Naive thymus-derived CD4-positive, alpha-beta T cell (primary cell): ENCODE results near the gene FCN3. TPM values are rescaled to one million over a fixed set of nuclear protein-coding genes. Genes with fewer than 3 reads are reported as not detected.
A peak's percentile ranks its signal among the peaks of the same experiment; 100 is the strongest.

Experiments used
- ATAC-seq: fragments of 150-1000 bp; cut with Tn5 transposase; 2 replicates; pipeline ENCODE4 v1.10.0; 2021; ENCODE audit warnings: mild to moderate bottlenecking, moderate library complexity
- CTCF ChIA-PET: fragments of 350-600 bp; sonication (Branson Sonifier 250); formaldehyde crosslinking; loops from one replicate; lab custom pipeline; 2021; ENCODE audit warnings: antibody characterized with exemption; lab: Charles Lee
- POLR2A ChIA-PET: fragments of 350-600 bp; sonication (Branson Sonifier 250); formaldehyde crosslinking; loops from one replicate; lab custom pipeline; 2021; ENCODE audit warnings: antibody characterized with exemption, inconsistent platforms; lab: Charles Lee
- DNase-seq, 9 donors: peaks; one replicate each; pipeline versions ENCODE4 v3.0.0 to v3.0.0-alpha.2; 2020 to 2022; ENCODE audit warnings: mixed read lengths in 1 of 9
- H3K27ac ChIP-seq: one replicate; pipeline ENCODE4 v1.7.0; 2013; ENCODE audit warnings: mild to moderate bottlenecking, low read depth, low read length, moderate library complexity
- H3K27me3 ChIP-seq, 2 donors: one replicate each; pipeline ENCODE4 v1.7.0; 2013; ENCODE audit warnings: low read length in 2 of 2, mild to moderate bottlenecking in 2 of 2, moderate library complexity in 2 of 2; ENCODE audit not compliant: control insufficient read depth in 2 of 2, insufficient read depth in 2 of 2
- H3K36me3 ChIP-seq, 3 experiments: 1 replicate in 2 of 3; 2 replicates in 1 of 3; pipeline ENCODE4 v1.7.0; 2013; ENCODE audit warnings: low read length in 3 of 3, mild to moderate bottlenecking in 3 of 3, moderate library complexity in 1 of 3; ENCODE audit not compliant: insufficient read depth in 3 of 3, control insufficient read depth in 2 of 3
- H3K4me1 ChIP-seq, 2 donors: one replicate each; pipeline ENCODE4 v1.7.0; 2013; ENCODE audit warnings: low read length in 2 of 2, mild to moderate bottlenecking in 2 of 2, moderate library complexity in 1 of 2; ENCODE audit not compliant: control insufficient read depth in 2 of 2, insufficient read depth in 2 of 2
- H3K4me3 ChIP-seq: 2 replicates; pipeline ENCODE4 v1.7.0; 2013; ENCODE audit warnings: mild to moderate bottlenecking, low read length
- H3K9me3 ChIP-seq, 3 experiments: 1 replicate in 2 of 3; 2 replicates in 1 of 3; pipeline ENCODE4 v1.7.0; 2013; ENCODE audit warnings: low read length in 3 of 3; ENCODE audit not compliant: control insufficient read depth in 2 of 3
- H3K27ac Mint-ChIP-seq, 9 donors: one replicate each; pipeline ENCODE4 v1.8.0; 2020 to 2022; ENCODE audit warnings: mixed read lengths in 9 of 9, mild to moderate bottlenecking in 8 of 9, moderate library complexity in 5 of 9, inconsistent platforms in 2 of 9
- H3K27me3 Mint-ChIP-seq, 5 donors: one replicate each; pipeline ENCODE4 v1.8.0; 2021 to 2022; ENCODE audit warnings: mixed read lengths in 5 of 5, mild to moderate bottlenecking in 1 of 5
- H3K36me3 Mint-ChIP-seq, 5 donors: one replicate each; pipeline ENCODE4 v1.8.0; 2020 to 2022; ENCODE audit warnings: mixed read lengths in 5 of 5, mild to moderate bottlenecking in 3 of 5, inconsistent platforms in 1 of 5
- H3K4me1 Mint-ChIP-seq, 7 donors: one replicate each; pipeline ENCODE4 v1.8.0; 2020 to 2022; ENCODE audit warnings: mixed read lengths in 7 of 7, mild to moderate bottlenecking in 3 of 7, inconsistent platforms in 1 of 7
- H3K4me3 Mint-ChIP-seq, 10 donors: one replicate each; pipeline ENCODE4 v1.8.0; 2020 to 2022; ENCODE audit warnings: mild to moderate bottlenecking in 10 of 10, mixed read lengths in 10 of 10, moderate library complexity in 6 of 10, inconsistent platforms in 2 of 10
- H3K9me3 Mint-ChIP-seq, 11 donors: one replicate each; pipeline ENCODE4 v1.8.0; 2020 to 2022; ENCODE audit warnings: mixed read lengths in 11 of 11, mild to moderate bottlenecking in 4 of 11, inconsistent platforms in 1 of 11, moderate library complexity in 1 of 11
- intact Hi-C, 2 donors: fragments of 100-400 bp; cut with micrococcal nuclease; formaldehyde crosslinking; loops; one replicate each; pipeline ENCODE4 v1.15.1; 2023
- polyA plus RNA-seq, 2 donors: library from polyadenylated mRNA; unstranded; fragments of 300-500 nt; fragmentation: Illumina TruSeq; gene quantifications; one replicate each; pipeline ENCODE4 v1.2.3, GENCODE V29; 2021
- total RNA-seq, 6 experiments: library from RNA in 5 of 6; stranded (reverse) in 5 of 6; gene quantifications; 1 replicate in 5 of 6; 2 replicates in 1 of 6; pipeline ENCODE4 v1.2.3 and lab custom pipeline; 2021 to 2026

FCN3 gene
- total and polyA plus RNA-seq, 7 experiments from 2014 or later = not detected

DNA sequence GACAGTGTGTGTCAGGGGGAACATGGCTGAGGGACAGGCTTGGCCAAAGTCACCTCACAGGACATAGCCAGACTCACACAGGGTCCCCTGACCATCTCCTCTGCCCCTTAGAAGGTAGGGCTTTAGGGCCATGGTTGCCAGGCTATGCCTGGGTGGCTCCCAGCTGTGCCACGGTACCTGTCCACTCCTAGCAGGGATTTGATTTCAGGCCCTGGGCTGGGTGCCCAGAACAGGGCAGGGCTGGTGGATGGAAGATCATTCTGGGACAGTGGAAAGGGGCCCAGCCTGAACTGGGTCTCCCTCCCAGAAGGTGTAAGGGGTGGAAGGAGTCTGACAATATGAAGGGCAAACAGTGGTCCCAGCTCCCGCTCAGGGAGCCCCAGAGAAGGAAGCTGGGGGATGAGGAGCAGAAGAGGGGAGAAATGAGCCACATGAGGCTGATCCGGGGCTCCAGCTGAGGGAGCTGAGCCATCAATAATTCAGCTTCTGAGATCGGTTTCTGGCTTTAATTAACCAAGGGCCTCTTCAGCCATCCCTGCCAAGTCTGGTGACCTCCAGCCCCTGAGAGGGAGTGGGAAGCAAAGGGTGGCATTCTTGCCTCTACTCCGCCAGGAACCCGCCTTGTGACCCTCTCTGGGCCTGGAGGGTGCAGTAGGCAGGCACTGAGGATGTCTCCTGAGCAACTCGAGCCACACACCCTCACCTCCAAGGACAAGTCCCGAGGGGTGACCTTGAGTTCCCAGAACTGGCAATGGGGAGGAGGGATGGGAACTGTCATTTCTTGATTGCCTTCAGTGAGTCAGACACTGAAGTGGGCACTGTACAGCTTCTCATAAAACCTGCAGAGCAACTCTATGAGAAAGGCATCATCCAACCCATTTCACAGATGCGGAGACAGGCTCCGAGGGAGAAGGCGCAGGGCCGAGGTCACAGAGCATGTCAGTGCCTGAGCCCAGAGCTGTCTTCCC lies 6.4 kb upstream of the FCN3 start:
- Mint-ChIP-seq H3K36me3 (no peaks in the 10 kb centered on the region), H3K4me1 (peaks cover 0 to 5% (median 0%) of the 10 kb centered on the region in 7 donors), H3K27me3 (peaks cover 0 to 9% (median 0%) of the 10 kb centered on the region in 5 donors), H3K4me3 (no peak overlapping the region), H3K9me3 (no peaks in the 10 kb centered on the region), H3K27ac (no peak overlapping the region)
- Histone ChIP-seq H3K4me3 (no peak overlapping the region), H3K27me3 (no peaks in the 10 kb centered on the region), H3K36me3 (no peaks in the 10 kb centered on the region), H3K9me3 (no peaks in the 10 kb centered on the region), H3K4me1 (no peaks in the 10 kb centered on the region), H3K27ac (no peak overlapping the region)
- intact Hi-C loops = no loop called here
- ChIA-PET POLR2A (interaction anchor here (0.7 kb wide), 1 partner anchor 11 kb away, joined by 3 read pairs; no protein-coding TSS in a partner anchor), CTCF (interaction anchor here (0.6 to 8.5 kb wide), 3 partner anchors 15 to 82 kb away, joined by 3 to 123 read pairs (median 3); partner anchors contain the start of gene MAP3K6)
- ATAC-seq (no peak), DNase-seq (no peak)

- no peaks in the 10 kb centered on the region for H3K36me3 Mint-ChIP-seq
- ChIA-PET CTCF (no interaction called here), POLR2A (no interaction called here)
- DNase-seq (no peak), ATAC-seq (no peak)
- peaks cover 0 to 5% (median 0%) of the 10 kb centered on the region in 7 donors for H3K4me1 Mint-ChIP-seq
- H3K4me3 Mint-ChIP-seq = no peak overlapping the region
- H3K27me3 ChIP-seq = no peaks in the 10 kb centered on the region
- H3K4me1 ChIP-seq = no peaks in the 10 kb centered on the region
- no peak overlapping the region for H3K27ac Mint-ChIP-seq
- peaks cover 0 to 9% (median 0%) of the 10 kb centered on the region in 5 donors for H3K27me3 Mint-ChIP-seq
- no peaks in the 10 kb centered on the region for H3K9me3 Mint-ChIP-seq
- intact Hi-C loops = no loop called here
- no peak overlapping the region for H3K27ac ChIP-seq
- no peaks in the 10 kb centered on the region for H3K36me3 ChIP-seq
- no peaks in the 10 kb centered on the region for H3K9me3 ChIP-seq
- no peak overlapping the region for H3K4me3 ChIP-seq
These were observed 5.6 kb upstream of the FCN3 start for GRCh38 chr1:27380224-27380623.

DNA sequence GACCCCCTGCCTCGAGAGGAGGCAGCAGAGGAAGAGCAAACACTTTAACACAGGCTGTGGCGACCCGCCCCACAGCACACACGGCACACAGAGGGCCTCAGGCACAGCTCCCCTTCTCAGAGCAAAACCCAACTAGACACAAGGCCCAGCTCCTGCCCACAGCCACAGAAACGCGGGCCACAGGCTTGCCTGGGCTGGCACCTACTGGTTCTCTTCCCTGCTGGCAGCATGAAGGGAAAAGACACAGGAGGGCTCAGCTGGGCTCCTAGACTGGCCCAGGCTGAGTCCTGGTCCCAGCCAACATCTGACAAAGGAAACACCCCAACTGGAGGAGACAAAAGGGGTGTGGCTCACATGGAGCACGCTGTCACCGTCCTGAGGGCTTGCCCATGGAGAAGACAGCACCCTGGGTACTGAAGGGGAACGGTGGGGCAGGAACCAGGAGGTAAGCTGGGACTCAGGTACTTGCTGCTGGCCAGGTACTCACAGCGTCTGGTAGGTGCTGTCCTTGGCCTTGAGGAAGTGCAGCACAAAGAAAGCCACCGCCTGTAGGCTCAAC lies 5.0 kb upstream of the FCN3 start:
- ATAC-seq (no peak), DNase-seq (no peak)
- H3K27ac ChIP-seq = no peak overlapping the region
- ChIA-PET CTCF (no interaction called here), POLR2A (no interaction called here)
- H3K9me3 ChIP-seq = no peaks in the 10 kb centered on the region
- no peaks in the 10 kb centered on the region for H3K36me3 ChIP-seq
- H3K27me3 Mint-ChIP-seq = peaks cover 0 to 9% (median 0%) of the 10 kb centered on the region in 5 donors
- intact Hi-C loops = no loop called here
- no peaks in the 10 kb centered on the region for H3K4me1 ChIP-seq
- H3K27ac Mint-ChIP-seq = no peak overlapping the region
- H3K4me1 Mint-ChIP-seq = peaks cover 0 to 5% (median 0%) of the 10 kb centered on the region in 7 donors
- H3K4me3 ChIP-seq = no peak overlapping the region
- no peaks in the 10 kb centered on the region for H3K36me3 Mint-ChIP-seq
- no peaks in the 10 kb centered on the region for H3K9me3 Mint-ChIP-seq
- H3K4me3 Mint-ChIP-seq = no peak overlapping the region
- no peaks in the 10 kb centered on the region for H3K27me3 ChIP-seq

GRCh38 chr1:27377760-27378495 lies 3.3 kb upstream of the FCN3 start:
- Histone ChIP-seq H3K9me3 (no peaks in the 10 kb centered on the region), H3K4me1 (no peaks in the 10 kb centered on the region), H3K4me3 (no peak overlapping the region), H3K27me3 (no peaks in the 10 kb centered on the region), H3K36me3 (no peaks in the 10 kb centered on the region), H3K27ac (no peak overlapping the region)
- DNase-seq = no peak
- Mint-ChIP-seq H3K27me3 (peaks cover 0 to 12% (median 0%) of the 10 kb centered on the region in 5 donors), H3K4me3 (no peak overlapping the region), H3K4me1 (no peaks in the 10 kb centered on the region), H3K27ac (no peak overlapping the region), H3K9me3 (no peaks in the 10 kb centered on the region), H3K36me3 (no peaks in the 10 kb centered on the region)
- ATAC-seq = no peak
- ChIA-PET CTCF (no interaction called here), POLR2A (interaction anchor here (0.9 kb wide), 1 partner anchor 12 kb away, joined by 3 read pairs; no protein-coding TSS in a partner anchor)
- intact Hi-C loops = no loop called here

GRCh38 chr1:27372808-27373690 lies 1.6 kb downstream of the FCN3 start:
- Mint-ChIP-seq H3K4me3 (no peak overlapping the region), H3K4me1 (peaks cover 13 to 19% (median 14%) of the 10 kb centered on the region in 7 donors), H3K36me3 (no peaks in the 10 kb centered on the region), H3K27ac (peak overlapping the region in 1 of 9 donors; percentile 52), H3K9me3 (no peaks in the 10 kb centered on the region), H3K27me3 (peaks cover 0 to 3% (median 0%) of the 10 kb centered on the region in 5 donors)
- CTCF ChIA-PET = interaction anchor here (2.3 kb wide), 1 partner anchor 16 kb away, joined by 5 read pairs; no protein-coding TSS in a partner anchor
- POLR2A ChIA-PET = no interaction called here
- intact Hi-C loops = no loop called here
- ATAC-seq (no peak), DNase-seq (no peak)
- H3K4me3 ChIP-seq = no peak overlapping the region
- peaks cover 0 to 4% of the 10 kb centered on the region in 2 donors for H3K4me1 ChIP-seq
- no peaks in the 10 kb centered on the region for H3K36me3 ChIP-seq
- no peak overlapping the region for H3K27ac ChIP-seq
- no peaks in the 10 kb centered on the region for H3K9me3 ChIP-seq
- no peaks in the 10 kb centered on the region for H3K27me3 ChIP-seq
